22Rv1 (cell line): ENCODE measurements around the gene AKAP6.

Experiments used
- CTCF ChIP-seq: fragments of 450-650 bp; IDR thresholded peaks from 2 replicates; pipeline ENCODE4 v1.5.1; 2017; ENCODE audit warnings: mild to moderate bottlenecking
- ZFX ChIP-seq: fragments of 450-650 bp; IDR thresholded peaks from 2 replicates; pipeline ENCODE4 v1.6.1; 2017; ENCODE audit warnings: antibody characterized with exemption, borderline replicate concordance

DNA sequence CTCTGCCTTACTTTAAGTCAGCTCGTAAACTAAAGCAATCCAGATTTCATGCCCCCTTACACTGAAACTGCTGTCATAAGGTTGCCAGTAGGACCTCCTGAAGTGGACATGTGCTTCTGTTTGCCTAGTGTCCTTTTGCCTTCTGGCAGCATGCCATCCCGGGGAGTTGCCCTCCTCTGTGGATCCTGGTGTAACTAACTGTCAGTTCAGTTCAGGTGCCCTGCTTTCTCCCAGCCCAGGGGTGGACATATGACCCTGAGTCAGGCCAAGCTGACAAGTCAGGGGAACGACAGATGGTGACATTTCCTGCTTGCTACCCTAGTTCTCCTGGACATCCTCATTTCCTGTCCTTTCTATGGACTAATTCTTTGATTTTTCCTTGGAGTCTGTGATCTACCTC is 25.6 kb downstream of the AKAP6 start:
- TF ChIP-seq CTCF: no peak
- TF ChIP-seq ZFX: no peak
